ENCODE data around the gene MON1A.

Gene MON1A

DNA sequence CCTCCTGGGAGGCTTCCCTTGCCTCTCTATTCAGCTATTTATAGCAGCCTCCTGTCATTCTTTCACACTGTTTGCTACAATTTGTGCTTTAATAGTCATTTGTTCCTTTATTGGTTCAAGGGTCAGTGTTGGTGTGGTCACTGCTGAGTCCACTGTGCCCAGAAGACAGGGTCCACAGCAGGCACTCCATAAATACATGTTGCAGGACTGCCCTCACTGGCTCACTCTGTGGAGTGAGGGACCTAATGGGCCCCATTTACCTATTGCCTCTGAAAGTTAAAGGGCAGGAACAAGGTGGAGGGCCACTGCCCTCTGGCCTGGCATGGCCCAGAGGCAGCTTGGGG, 42.7 kb downstream of the MON1A start:
- DNase-seq = no peak

DNA sequence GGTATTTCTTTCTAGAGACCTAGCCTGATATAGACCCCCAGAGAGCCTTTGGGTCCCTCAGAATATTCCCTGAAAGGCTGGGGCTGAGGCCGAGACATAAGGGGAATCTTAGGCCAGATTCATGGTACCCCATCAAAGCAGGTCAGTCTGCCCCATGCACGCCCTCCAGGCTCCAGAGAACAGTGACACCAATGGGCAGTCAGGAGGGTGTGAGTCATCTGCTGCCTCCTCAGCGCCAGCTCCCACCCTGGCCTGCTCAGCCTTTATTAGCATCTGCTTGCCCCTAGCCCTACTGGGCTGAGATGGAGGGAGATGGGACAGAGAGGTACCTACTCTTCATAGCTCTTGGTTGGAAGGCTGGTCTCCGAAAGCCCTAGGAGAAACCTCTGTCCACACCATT, 45.6 kb downstream of the MON1A start:
- DNase-seq = no peak

DNA sequence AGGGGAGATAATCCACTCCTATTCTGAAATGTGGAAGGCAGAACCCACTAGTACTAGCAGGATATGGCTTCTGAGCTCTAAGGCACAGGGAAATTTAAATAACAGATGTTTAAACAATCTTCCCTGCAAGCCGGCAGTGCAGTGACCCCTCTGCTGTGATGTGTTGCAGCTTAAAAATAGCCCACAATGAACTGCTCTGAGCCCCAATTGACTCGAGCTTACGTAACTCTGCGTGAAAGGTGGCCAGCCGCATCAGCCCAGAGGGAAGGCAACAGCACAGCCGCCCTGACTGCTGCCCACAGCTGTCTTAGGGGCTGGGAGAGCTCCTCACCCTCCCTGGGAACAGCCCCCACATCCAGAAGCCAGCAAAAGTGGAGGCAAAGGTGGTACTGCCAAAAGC, 47.4 kb downstream of the MON1A start:
- no peak for DNase-seq

DNA sequence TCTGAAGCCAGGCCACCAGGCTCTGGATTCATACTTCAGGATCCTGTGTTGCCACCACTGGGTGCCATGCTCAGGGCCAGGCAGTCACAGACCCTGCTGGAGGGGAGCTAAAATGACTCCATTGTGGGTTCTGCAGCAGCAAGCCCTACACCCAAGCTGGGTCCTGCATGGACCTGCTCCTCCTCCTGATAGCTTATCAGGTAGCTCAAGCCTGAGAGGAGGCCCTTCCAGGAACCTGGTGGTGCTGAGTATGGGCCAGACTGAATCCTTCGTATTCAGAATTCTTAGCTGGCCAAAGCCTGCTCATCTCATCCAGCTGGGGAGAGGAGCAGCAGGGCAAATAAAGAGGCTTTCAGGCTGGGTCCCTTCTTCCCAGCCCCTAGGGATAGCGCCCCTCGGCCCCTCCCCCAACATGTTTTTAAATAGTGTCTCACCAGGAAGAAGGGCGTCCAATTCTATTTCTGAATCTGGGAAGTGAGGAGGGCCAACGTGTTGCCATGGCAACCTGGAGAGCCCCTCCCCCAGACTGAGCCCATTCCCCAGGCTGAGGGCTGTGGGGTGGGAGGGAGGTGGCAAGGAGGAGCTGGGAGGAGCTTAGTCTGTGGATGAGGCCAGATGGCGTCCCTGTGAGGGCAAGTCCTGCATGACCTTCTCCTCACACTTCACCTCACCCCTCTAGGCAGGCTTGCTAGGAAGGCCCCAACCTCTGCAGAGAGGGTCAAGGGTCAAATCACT, 48.9 kb downstream of the MON1A start:
- no peak for DNase-seq

DNA sequence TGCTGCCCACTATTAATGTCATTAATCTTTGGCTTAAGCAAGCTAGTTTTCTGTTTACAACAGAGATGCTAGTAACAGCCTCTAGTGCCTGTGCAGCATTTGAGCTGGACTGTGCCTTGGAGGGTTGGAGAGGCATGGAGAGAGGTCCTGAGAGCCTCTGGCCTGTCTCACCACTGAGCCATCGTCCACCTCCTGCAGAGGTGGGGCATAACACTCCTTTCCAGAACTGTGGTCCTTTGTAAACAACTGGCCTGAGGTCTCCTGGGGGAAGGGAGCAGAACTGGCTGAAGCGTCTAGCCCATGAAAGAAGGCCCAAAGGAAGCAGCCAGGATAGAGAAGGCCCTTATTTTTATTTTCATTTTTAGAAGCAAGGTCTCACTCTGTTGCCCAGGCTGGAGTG, 49.9 kb downstream of the MON1A start:
- no peak for DNase-seq

DNA sequence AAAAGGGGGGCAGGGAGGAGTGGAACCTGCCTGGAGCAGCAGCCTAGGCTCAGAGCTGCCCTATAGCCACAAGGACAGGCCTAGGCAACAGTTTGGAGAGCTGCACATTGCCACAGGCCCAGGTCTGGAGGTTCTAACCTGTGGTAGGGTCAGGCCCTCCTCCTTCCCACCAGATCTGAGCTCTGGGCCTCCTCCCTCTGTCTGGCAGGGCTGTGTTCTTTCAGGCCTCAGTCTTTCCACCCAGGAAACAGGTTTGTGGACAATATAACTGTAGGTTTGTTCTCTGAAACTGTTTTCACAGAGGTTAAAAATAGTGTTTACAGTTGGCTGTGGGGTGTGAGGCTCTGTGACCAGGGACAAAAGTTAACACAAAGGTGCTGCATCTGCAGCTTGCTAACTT, 50.9 kb downstream of the MON1A start:
- no peak for DNase-seq

DNA sequence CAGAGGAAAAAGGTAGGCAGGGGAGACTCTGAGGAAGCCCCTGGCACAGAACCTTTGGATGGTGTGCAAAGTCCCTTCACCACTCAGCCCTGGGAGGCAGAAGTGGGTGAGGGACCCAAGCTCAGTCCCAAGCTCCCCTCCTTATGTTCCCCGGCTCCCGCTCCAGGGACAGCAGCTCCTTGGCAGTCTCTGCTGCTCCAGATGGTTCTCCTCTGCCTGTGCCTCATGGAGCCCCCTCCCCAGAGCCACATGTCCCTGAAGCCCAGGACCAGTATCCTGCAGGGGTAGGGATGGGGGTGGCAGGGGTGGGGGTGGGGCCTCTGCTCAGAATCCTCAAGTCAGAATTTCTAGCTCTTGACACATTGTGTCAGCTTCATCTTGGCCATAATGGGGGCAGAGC, 51.9 kb downstream of the MON1A start:
- DNase-seq = no peak

DNA sequence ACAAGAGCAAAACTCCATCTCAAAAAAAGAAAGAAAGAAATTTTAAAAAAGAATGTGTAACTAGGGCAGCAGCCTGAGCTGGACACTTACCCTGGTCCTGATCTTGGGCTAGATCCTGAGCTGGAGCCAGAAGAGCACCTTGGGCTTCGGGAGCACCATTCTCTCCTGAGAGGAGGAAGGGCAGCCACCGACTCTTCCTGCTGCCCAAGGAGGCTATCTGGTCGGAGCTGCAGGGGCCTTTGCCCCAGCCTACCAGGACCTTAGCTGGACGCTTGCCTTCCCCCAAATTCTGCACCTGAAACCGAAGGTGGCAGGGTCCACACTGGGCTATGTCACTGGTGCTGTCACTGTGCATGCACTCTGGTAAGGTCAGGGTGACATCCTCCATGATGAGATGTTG, 53.0 kb downstream of the MON1A start:
- no peak for DNase-seq

DNA sequence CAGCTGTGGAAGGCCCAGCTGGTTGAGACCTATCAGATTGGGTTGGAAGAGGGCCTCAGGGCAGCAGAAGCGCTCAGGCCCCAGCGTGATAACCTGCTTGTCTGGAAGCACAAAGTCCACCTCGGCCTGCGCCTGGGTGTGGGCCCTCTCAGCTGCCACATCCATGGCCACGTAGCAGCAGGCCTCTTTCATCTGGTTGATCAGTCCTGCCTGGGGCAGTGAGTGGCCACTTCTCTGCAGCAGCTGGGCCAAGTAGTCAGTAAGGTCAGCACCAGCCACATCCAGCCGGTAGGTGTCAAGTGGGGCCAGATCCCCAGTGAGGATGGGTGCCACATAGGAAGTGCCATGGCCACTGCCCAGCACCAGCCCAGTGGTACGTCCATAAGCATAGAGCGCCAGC, 56.0 kb downstream of the MON1A start:
- DNase-seq = no peak

DNA sequence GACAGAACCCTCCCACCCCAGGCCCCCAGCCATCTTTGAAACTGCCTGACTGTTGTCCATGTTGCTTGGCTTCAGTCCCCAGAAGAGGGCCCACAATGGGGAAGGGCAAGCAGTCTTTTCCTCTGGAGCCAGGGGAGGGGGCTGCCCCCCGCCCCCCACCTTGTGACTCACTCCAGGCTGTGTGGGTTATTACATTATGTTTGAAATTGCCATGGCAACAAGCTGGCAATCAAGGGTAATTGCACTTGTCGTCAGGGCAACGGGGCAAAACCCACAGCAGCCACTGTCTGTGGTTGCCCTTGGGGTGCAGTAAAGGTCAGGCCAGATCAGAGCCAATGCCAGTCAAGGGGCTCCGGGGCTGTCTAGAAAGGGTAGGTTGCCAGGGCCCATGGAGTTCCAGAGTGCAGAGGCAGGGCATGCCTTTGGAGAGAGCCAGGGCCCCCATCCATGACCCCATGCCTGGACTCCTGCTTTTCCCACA, 56.8 kb downstream of the MON1A start:
- DNase-seq = no peak

DNA sequence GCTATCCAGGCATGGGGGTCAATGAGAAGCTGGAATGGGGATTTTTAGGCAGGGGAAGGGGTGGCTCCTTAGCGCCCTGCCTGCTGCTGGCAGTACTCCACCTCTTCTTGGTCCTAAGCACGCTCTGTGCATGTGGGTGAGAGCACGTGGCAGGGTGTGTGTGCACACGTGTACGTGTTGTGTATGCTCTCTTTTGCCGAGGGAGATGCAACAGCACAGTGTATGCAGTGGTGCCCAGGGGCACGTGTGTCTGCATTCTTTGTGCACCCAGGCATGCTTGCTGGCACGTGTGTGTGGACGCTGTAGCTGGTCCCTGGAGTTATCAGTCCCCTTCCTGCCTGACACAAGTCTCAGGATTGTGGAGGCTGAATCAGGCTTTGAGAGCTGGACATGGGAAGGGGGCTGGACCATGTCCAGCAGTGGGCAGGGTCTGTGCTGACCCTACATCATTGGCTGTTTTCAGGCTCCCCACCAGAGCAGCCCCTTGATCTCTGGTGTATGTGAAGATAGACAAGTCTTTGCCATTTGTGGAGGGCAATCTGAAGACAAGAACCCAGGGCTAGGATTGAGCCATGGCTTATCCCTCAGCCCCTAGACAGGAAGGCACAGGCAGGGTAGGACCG, 58.0 kb downstream of the MON1A start:
- no peak for DNase-seq

DNA sequence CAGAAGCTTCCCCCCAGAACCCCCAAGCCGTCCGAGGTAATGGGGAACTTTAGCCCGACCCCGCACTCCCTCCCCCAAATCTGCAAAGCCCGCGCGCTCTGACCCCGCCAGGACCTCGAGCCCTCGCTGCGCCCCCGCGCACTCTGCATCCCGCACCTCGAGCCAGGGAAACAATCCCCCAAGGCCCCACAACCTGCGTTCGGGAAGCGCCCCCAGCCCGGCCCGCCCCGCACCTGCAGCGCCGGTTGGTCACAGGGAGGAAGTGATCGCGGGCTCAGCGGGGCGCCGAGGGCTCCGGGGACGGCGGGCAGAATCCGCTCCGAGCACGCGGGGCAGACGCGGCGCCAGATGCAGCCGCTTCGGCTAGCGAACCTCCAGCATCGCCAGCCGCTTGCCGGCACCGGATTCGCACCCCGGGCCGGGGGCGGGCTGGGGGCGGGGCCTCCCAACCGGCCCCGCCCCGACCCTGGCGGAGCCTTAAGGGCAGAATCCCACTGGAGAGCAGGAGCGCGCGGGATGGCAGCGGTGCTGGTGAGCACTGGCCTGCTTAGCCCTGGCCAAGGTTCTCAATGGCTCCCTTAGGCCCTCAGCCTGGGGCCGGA, 60.0 kb downstream of the MON1A start, which contains the start of gene CAMKV:
CAMKV (minus strand) TSS at position 382 of the 602 bp plus-strand sequence. CDS start 7,518 bp downstream, outside the sequence.
- DNase-seq = no peak

DNA sequence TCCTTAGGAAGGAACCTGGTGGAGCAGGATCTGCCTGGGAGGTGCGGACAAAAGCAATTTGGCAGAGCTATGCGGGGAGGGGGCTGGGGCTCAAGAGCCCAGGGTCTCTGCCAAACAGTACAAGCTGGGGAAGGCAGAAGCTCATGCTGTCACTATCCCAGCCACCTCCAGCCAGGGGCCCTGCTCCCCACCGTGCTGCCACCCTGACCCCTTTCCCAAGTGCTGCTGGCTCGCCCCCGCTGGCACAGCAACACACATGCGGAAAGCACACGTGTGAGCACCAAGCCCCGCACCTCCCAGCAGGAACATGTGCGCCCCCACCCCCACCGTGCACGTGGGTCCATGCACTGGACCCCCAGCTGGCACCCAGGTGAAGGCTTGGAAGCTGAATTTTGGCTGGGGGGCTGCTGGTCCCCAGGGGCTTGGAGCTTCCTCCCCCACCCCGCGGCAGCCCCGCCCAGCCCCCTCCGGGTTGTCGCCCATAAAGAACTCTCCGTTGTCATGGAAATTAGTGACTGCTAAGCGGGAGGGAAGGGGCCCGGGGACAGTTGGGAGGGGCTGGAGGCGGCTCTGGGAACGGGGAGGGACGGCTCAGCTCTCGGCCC, 60.6 kb downstream of the MON1A start:
- no peak for DNase-seq

DNA sequence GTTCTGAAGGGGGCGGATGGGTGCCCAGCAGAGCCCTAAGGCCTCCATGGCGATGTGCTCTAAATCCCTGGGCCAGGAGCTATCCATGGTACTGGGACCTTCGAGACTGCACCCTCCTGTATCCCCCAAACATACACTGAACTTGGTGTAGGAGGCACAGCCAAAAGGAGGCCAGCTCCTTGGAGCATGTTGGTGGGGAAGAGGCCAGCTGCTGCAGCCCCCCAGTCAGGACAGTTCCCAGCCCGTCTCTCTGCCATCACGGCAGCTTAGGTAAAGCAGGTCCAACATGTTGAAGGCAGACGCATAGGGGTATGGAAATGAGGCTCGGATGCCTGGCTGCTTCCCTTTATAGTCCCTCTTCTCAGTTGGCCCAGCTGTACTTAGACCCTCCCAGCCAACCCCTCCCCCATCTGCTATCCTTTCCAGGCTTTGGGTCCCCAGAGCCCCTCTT, 61.7 kb downstream of the MON1A start:
- DNase-seq = no peak

DNA sequence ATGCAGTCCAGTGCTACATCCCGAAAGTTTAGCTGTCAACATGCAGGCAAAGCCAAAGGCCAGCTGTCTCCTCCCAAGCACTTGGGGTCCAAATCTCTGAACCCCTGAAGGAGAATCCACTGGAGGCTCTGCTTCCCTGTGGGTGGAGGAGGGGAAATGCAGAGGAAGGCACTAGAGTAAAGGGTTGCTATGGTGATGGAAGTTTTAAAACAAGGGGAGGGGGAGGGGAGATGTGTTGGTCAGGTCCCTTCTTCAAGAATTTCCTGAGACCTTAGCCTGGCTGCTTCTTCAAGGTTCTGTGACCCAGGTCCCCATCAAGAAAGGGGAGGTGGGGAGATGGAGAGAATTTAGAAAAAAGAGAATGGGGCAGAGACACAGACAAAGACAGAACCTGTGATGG, 62.2 kb downstream of the MON1A start:
- no peak for DNase-seq

DNA sequence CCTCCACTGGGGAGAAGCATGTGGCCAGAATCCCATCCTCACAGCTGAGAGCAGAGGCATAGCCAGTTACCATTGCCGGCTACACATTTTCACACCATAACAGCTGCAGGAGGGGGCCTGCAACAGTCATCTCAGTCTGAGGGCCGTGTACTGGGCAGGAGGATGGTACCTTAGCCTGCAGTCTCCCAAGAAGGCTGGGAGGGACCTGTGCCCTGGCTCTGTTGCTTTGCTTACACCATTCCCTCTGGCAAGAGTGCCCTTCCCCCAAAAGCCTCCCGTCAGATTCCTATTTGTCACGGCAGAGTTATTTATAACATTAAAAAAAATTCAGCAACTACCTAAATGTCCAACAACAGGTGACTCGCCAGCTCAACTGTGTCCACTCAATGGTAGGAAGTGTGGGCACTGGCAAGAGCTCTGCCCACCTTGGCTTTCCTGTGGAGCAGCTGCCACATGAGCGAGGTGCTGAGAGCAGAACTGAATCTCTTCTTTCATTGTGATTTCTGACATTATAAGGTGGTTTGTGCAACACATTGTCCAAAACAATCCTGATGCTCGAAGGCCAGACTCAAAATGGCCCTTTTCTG, 64.3 kb downstream of the MON1A start:
- DNase-seq = no peak

DNA sequence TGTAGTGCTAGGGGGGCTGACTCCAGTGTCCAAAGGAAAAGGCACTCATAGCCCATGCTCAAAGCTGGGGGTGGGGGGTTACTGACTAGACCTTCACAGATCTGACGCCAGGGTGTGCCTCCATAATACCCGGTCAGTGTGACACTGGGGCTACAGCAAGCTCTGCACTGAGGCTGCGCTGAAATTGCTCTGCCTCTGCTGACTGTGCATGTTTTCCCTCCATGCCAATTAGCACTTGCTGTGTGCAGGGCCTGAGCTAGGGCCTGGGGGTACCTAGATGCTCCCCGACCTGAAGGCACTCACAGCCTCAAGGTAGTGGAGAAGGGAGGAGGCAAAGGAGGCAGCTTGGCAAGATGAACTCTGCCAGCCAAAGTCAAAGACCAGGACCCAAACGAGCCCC, 65.1 kb downstream of the MON1A start:
- no peak for DNase-seq

DNA sequence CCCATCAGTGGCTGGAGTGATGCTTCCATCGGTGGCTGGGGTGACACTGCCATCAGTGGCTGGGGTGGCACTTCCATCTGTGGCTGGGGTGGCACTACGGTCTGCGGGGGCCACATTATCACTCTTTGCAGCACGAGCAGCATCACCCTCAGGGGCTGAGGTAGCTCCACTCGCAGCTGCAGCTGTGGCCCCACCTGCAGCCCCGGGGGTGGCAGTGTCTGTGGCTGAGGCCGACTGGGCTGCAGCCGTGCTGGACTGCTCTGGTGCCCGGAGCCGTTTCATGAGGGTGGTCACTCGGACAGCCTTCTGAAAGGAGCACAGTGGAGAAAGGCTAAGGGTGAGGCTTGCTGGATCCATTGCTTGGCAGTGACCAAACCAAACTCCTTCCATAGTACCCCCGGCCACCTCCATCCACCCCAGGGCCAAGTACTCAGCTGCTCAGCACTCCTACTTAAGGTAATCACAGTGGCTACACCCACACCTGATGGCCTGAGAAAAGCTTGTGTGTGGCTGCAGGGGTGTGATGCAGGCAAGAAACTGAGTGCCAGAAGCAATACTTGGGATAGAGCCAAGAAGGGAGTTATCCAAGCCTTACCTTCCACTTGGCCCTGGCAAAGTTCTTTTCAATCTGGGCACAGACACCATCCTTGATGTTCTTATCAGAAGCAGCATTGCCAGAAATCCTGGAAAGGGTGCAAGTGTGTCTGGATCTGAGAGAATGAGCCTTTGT, 69.9 kb downstream of the MON1A start:
- DNase-seq = no peak

All from KG1 (cell line).